ENCODE data around the gene TBC1D14. TPM values are rescaled to one million over a fixed set of nuclear protein-coding genes. Genes with fewer than 3 reads are reported as not detected.

The TBC1D14 gene
- polyA plus RNA-seq, 3 donors, result 61.2 to 66.4 (median 61.8) TPM

DNA sequence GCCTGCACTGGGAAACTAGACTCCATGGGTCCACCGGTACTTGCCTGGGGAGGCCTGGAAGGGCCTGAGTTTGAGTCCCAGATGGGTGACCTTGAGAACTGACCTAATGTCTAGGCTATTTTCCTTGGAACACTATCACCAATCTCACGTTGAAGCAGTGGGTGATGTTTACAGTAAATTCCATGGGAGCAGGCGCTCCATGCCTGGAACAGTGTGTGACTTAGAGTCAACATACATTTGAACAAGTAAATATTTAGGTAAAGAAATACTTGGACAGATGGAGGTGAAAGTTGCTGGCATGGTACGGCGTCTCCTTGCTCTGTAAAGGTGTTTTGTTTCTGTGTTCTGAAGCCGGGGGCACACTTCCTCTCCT lies 47.5 kb downstream of the TBC1D14 start:
- DNase-seq (ENCODE audit: extremely low read depth in 1 of 11, low read depth in 9 of 11, low spot score in 4 of 11), result no peak

GRCh38 chr4:6957994-6958393 lies 48.4 kb downstream of the TBC1D14 start:
- no peak for DNase-seq (ENCODE audit: extremely low read depth in 1 of 11, low read depth in 9 of 11, low spot score in 4 of 11)

GRCh38 chr4:6959261-6959660 lies 49.6 kb downstream of the TBC1D14 start:
- DNase-seq (ENCODE audit: extremely low read depth in 1 of 11, low read depth in 9 of 11, low spot score in 4 of 11), result no peak

GRCh38 chr4:6960154-6960553 lies 50.5 kb downstream of the TBC1D14 start:
- DNase-seq (ENCODE audit: extremely low read depth in 1 of 11, low read depth in 9 of 11, low spot score in 4 of 11), result no peak

DNA sequence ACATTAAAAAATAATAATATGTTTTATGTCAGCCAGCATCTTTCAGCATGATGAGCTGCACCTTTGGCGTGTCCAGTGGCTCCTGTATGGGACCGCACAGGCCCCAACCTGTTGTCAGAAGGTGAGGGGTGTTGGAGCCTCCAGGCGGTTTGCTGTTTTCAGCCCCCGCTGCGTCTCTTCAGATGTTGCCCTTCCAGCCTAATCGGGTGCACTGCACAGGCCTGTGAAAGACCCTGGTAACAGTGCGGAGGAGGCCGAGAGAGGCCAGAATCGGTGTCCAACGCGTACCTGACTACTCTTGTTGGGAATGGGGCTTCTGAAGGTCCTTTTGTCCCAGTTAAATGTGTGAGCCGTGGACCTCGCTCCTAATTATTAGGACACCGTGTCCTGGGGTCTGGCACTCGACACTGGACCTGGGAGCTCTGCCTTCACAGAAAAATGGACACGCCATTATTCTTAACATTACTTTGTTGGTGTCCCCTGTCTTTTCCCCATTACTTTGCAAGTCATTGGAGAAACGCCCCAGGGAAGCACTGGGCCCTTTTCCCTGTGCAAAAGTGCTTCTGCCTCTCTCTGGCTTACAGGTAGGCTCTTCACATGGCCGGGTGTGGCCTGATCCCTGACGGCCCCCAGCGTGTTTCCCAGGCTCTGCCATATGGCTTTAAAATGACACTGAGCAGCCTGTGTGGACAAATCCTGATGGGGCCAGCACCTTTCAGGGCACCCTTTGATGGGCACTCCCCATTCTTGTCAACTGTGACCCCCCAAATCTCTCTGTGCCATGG lies 51.2 kb downstream of the TBC1D14 start:
- DNase-seq (ENCODE audit: extremely low read depth in 1 of 11, low read depth in 9 of 11, low spot score in 4 of 11), result no peak

- no peak for DNase-seq (ENCODE audit: extremely low read depth in 1 of 11, low read depth in 9 of 11, low spot score in 4 of 11)
Measured at GRCh38 chr4:6961496-6962210, 52.0 kb downstream of the TBC1D14 start.

- DNase-seq (ENCODE audit: extremely low read depth in 1 of 11, low read depth in 9 of 11, low spot score in 4 of 11), result no peak
Measured at GRCh38 chr4:6962211-6963041, 52.8 kb downstream of the TBC1D14 start.

- DNase-seq (ENCODE audit: extremely low read depth in 1 of 11, low read depth in 9 of 11, low spot score in 4 of 11), result no peak
Measured at GRCh38 chr4:6963139-6963611, 53.5 kb downstream of the TBC1D14 start.

DNA sequence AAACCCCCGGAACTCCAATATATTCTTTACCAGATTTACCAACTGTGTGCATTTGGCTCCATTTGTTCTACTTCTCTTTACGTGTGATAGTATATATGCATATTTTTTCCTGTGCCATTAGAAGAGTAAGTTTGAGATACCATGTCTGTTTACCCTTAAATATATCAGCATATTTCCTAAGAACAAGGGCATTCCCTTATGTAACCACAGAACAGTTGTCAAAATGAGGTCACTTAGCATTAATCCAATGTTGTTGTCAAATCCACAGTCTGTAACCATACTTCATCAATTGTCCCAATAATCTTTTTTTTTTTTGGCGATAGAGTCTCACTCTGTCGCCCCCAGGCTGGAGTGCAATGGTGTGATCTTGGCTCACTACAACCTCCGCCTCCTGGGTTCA lies 55.2 kb downstream of the TBC1D14 start:
- no peak for DNase-seq (ENCODE audit: extremely low read depth in 1 of 11, low read depth in 9 of 11, low spot score in 4 of 11)

- no peak for DNase-seq (ENCODE audit: extremely low read depth in 1 of 11, low read depth in 9 of 11, low spot score in 4 of 11)
Measured at GRCh38 chr4:6965329-6965728, 55.7 kb downstream of the TBC1D14 start.

- no peak for DNase-seq (ENCODE audit: extremely low read depth in 1 of 11, low read depth in 9 of 11, low spot score in 4 of 11)
Measured at GRCh38 chr4:6967846-6968340, 58.3 kb downstream of the TBC1D14 start.

- DNase-seq (ENCODE audit: extremely low read depth in 1 of 11, low read depth in 9 of 11, low spot score in 4 of 11), result no peak
Measured at GRCh38 chr4:6968496-6968895, 58.9 kb downstream of the TBC1D14 start.

GRCh38 chr4:6969826-6970800 lies 60.5 kb downstream of the TBC1D14 start:
- DNase-seq (ENCODE audit: extremely low read depth in 1 of 11, low read depth in 9 of 11, low spot score in 4 of 11), result no peak

DNA sequence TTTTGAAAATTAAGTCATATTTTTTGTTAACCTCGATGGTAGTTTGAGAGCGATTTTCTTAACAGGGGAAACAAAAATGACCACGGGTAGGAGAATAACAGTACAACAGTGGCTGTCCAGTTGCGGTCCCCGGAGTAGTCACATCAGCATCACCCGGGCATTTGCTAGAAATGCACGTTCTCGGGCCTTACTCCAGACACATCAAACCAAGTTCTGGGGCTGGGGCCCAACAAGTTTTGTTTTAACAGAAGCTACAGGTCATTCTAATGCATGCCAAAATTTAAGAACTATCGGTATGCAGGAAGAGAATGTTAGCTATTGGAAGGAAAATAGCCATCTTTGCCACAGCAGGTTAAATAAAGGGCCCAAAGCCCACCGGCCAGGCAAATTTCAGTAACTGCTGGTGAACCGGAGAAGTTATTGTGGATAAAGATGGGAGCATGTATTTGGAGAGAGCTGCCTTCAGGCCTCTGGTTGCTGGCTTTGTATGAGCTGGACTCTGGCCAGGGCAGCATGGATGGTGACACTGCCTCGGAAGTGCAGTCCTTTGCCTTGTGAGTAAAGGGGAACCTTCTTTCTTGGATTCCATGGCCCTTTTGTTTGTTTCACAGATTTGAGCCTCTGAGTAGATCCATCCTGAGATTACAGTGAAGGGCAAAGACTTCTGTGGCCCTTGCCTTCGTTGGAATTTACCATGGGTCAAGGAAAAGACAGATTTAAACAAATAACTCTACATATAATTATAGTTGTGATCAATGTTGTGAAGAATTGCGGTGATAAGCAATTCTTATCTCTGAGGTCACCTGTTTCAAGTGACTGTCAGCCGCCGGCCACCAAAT lies 62.1 kb downstream of the TBC1D14 start:
- DNase-seq (ENCODE audit: extremely low read depth in 1 of 11, low read depth in 9 of 11, low spot score in 4 of 11), result no peak

DNA sequence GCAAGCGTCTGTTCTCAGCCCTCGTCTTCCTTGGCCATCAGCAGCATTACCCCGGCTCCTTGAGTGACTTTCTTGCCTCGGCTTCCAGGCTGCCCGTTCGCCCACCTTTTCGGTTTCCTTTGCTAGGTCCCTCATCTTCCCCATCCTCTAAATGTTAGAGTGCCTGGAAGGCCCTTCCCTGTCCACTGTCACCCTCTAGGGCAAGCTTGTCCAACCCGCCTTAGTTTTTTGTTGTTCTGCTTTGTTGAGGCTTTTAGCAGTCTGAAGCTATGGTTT lies 62.7 kb downstream of the TBC1D14 start:
- no peak for DNase-seq (ENCODE audit: extremely low read depth in 1 of 11, low read depth in 9 of 11, low spot score in 4 of 11)

- DNase-seq (ENCODE audit: extremely low read depth in 1 of 11, low read depth in 9 of 11, low spot score in 4 of 11), result no peak
Measured at GRCh38 chr4:6972911-6973310, 63.3 kb downstream of the TBC1D14 start.

GRCh38 chr4:6974138-6974848 lies 64.7 kb downstream of the TBC1D14 start:
- peak; percentile 72 to 92 (median 85) for DNase-seq (ENCODE audit: extremely low read depth in 1 of 11, low read depth in 9 of 11, low spot score in 4 of 11)

All from renal cortex interstitium (tissue), 11 donors.